GM12878 (cell line): ENCODE results near the gene SLC7A5. TPM values are rescaled to one million over a fixed set of nuclear protein-coding genes. Genes with fewer than 3 reads are reported as not detected.

ENCODE experiments used
- ATAC-seq: fragments of 200-7000 bp; cut with Tn5 transposase; 3 replicates; pipeline ENCODE4 v1.9.1; 2020; ENCODE audit warnings: mild to moderate bottlenecking, moderate library complexity
- BruUV-seq: library from RNA; stranded (reverse); fragments of 400-500 nt; replicated peaks from 2 replicates; lab custom pipeline; 2021; lab: Mats Ljungman, UMichigan
- CTCF ChIA-PET: fragments of 300-600 bp; sonication (Branson Sonifier 250); formaldehyde crosslinking; extraction: SDS; loops from one replicate; lab custom pipeline; 2021; ENCODE audit warnings: inconsistent platforms; lab: Yijun Ruan, JAX
- POLR2A ChIA-PET: fragments of 350-600 bp; formaldehyde crosslinking; extraction: SDS; loops from one replicate; lab custom pipeline; 2021; ENCODE audit warnings: inconsistent platforms; lab: Charles Lee
- RAD21 ChIA-PET: fragments of 300-600 bp; sonication (Branson Sonifier 250); formaldehyde crosslinking; loops from one replicate; lab custom pipeline; 2023; ENCODE audit warnings: antibody characterized with exemption; ENCODE audit not compliant: unreplicated experiment; lab: Charles Lee
- SMC1A ChIA-PET: fragments of 300-600 bp; sonication (Branson Sonifier 250); formaldehyde crosslinking; loops from one replicate; lab custom pipeline; 2023; ENCODE audit not compliant: unreplicated experiment, uncharacterized antibody; lab: Charles Lee
- DNase-seq: peaks from one replicate; pipeline ENCODE4 v3.0.0-alpha.2; 2011; ENCODE audit warnings: low read depth, low spot score
- FAIRE-seq: peaks from 3 replicates; lab custom pipeline; 2011; peaks lifted over from hg19 to GRCh38; lab: Jason Lieb, UNC
- H2AFZ ChIP-seq: 2 replicates; pipeline ENCODE4 v1.6.0; 2011; ENCODE audit warnings: low read depth, low read length, control low read depth; ENCODE audit not compliant: control insufficient read depth
- H3K27ac ChIP-seq: 2 replicates; pipeline ENCODE4 v1.5.1; 2011; ENCODE audit warnings: control low read depth; ENCODE audit not compliant: control insufficient read depth, insufficient read depth
- H3K27me3 ChIP-seq, 2 experiments: replicated peaks in 1 of 2; 2 replicates each; pipeline versions ENCODE4 v1.6.0 to v1.6.1; 2011; ENCODE audit warnings: low read length in 1 of 2; ENCODE audit not compliant: control insufficient read depth in 2 of 2, insufficient read depth in 2 of 2
- H3K36me3 ChIP-seq, 2 experiments: 2 replicates each; pipeline ENCODE4 v1.5.1; 2011; ENCODE audit warnings: low read length in 1 of 2; ENCODE audit not compliant: control insufficient read depth in 2 of 2, insufficient read depth in 2 of 2
- H3K4me1 ChIP-seq: 2 replicates; pipeline ENCODE4 v1.6.1; 2011; ENCODE audit warnings: mild to moderate bottlenecking, low read length, moderate library complexity, mixed read lengths; ENCODE audit not compliant: control insufficient read depth, insufficient read depth
- H3K4me2 ChIP-seq: 2 replicates; pipeline ENCODE4 v1.6.0; 2011; ENCODE audit warnings: control low read depth; ENCODE audit not compliant: control insufficient read depth, insufficient read depth
- H3K4me3 ChIP-seq: fragments of 200-600 bp; sonication (generic); 2 replicates; pipeline ENCODE4 v1.5.1; 2016
- H3K79me2 ChIP-seq: 2 replicates; pipeline ENCODE4 v1.6.0; 2011; ENCODE audit warnings: low read length; ENCODE audit not compliant: control insufficient read depth, insufficient read depth
- H3K9ac ChIP-seq: 2 replicates; pipeline ENCODE4 v1.8.0; 2011; ENCODE audit warnings: low read length, control low read depth, mixed read lengths; ENCODE audit not compliant: control insufficient read depth, insufficient read depth
- H3K9me3 ChIP-seq: replicated peaks from 3 replicates; pipeline ENCODE4 v1.5.1; 2011; ENCODE audit warnings: mild to moderate bottlenecking, low read length; ENCODE audit not compliant: control insufficient read depth, insufficient read depth
- H4K20me1 ChIP-seq: 2 replicates; pipeline ENCODE4 v1.6.0; 2011; ENCODE audit not compliant: control insufficient read depth, insufficient read depth
- ATF2 ChIP-seq: IDR thresholded peaks from 2 replicates; pipeline ENCODE4 v1.6.1; 2012; ENCODE audit warnings: low read length, inconsistent platforms
- ATF7 ChIP-seq: fragments of 450-650 bp; IDR thresholded peaks from 2 replicates; pipeline ENCODE4 v1.6.1; 2016; ENCODE audit warnings: low read depth, mild to moderate bottlenecking
- BMI1 ChIP-seq: fragments of 450-650 bp; IDR thresholded peaks from 2 replicates; pipeline ENCODE4 v1.6.1; 2016; ENCODE audit warnings: mild to moderate bottlenecking, moderate library complexity, borderline replicate concordance
- GATAD2B ChIP-seq: fragments of 450-650 bp; conservative IDR thresholded peaks from 2 replicates; pipeline ENCODE4 v1.6.1; 2017; ENCODE audit warnings: low read depth, mild to moderate bottlenecking, moderate library complexity
- IKZF1 ChIP-seq: fragments of 450-650 bp; conservative IDR thresholded peaks from 2 replicates; pipeline ENCODE4 v1.6.1; 2017; ENCODE audit warnings: antibody characterized with exemption, mild to moderate bottlenecking
- JUNB ChIP-seq: IDR thresholded peaks from 2 replicates; pipeline ENCODE4 v1.6.1; 2016; ENCODE audit warnings: antibody characterized with exemption, mild to moderate bottlenecking
- PBX3 ChIP-seq: IDR thresholded peaks from 2 replicates; pipeline ENCODE4 v1.6.1; 2011; ENCODE audit warnings: mild to moderate bottlenecking, low read depth, low read length, moderate library complexity; ENCODE audit not compliant: insufficient replicate concordance
- POLR2A ChIP-seq: IDR thresholded peaks from 2 replicates; pipeline ENCODE4 v1.6.1; 2011; ENCODE audit warnings: low read depth, mild to moderate bottlenecking, low read length
- SREBF1 ChIP-seq: IDR thresholded peaks from 2 replicates; pipeline ENCODE4 v1.6.1; 2012; ENCODE audit warnings: mild to moderate bottlenecking, low read length
- SRF ChIP-seq, 2 experiments: IDR thresholded peaks; 2 replicates each; pipeline ENCODE4 v1.6.1; 2011; ENCODE audit warnings: low read depth in 2 of 2, low read length in 2 of 2, mild to moderate bottlenecking in 1 of 2, moderate library complexity in 1 of 2
- SUZ12 ChIP-seq: fragments of 200-600 bp; sonication (generic); IDR thresholded peaks from one replicate; pipeline ENCODE4 v1.6.1; 2018; ENCODE audit warnings: antibody characterized with exemption, mild to moderate bottlenecking; ENCODE audit not compliant: unreplicated experiment
- ZNF622 ChIP-seq: fragments of 450-650 bp; IDR thresholded peaks from 2 replicates; pipeline ENCODE4 v1.6.1; 2017; ENCODE audit warnings: mild to moderate bottlenecking, inconsistent platforms
- ZNF687 ChIP-seq: fragments of 450-650 bp; IDR thresholded peaks from 2 replicates; pipeline ENCODE4 v1.6.1; 2017; ENCODE audit warnings: mild to moderate bottlenecking, moderate library complexity
- WGBS: methylation state at CpG from one replicate; pipeline ENCODE4 v1.1.6; 2016; ENCODE audit warnings: low lambda C conversion rate; ENCODE audit not compliant: insufficient replicate concordance, insufficient coverage; ENCODE audit errors: missing lambda C conversion rate; 5-methylcytosine and 5-hydroxymethylcytosine counted together
- in situ Hi-C: fragments of 300-500 bp; cut with MboI; formaldehyde crosslinking; loops from 9 replicates; pipeline ENCODE4 v1.14.3; 2018; ENCODE audit warnings: mixed read lengths
- intact Hi-C: fragments of 100-400 bp; cut with micrococcal nuclease; formaldehyde crosslinking; loops from one replicate; pipeline ENCODE4 v1.14.2; 2022; ENCODE audit not compliant: unreplicated experiment
- polyA plus RNA-seq, 11 experiments: library from polyadenylated mRNA; depleted of rRNA in 4 of 11; unstranded in 6 of 11; stranded (reverse) in 5 of 11; fragments of >200 nt; fragmentation: Nextera tagmentation in 4 of 11; fragmentation: Illumina TruSeq in 1 of 11; extraction: Ambion mirVana in 4 of 11; extraction: Trizol in 1 of 11; gene quantifications; 1 replicate in 1 of 11; 2 replicates in 10 of 11; pipeline versions ENCODE4 v1.2.1 to v1.2.3, GENCODE V29; 2011 to 2016; ENCODE audit warnings: inconsistent platforms in 2 of 11, missing spikeins in 2 of 11, low read depth in 1 of 11
- total RNA-seq, 4 experiments: library from RNA; depleted of rRNA in 3 of 4; stranded (reverse); fragments of >200 nt in 3 of 4; fragmentation: Illumina TruSeq in 1 of 4; extraction: Trizol in 1 of 4; gene quantifications; 2 replicates each; pipeline versions ENCODE4 v1.2.1 to v1.2.3, GENCODE V29; 2013 to 2021
- TF ChIP-seq, protein P1 (sequence below): fragments of 450-650 bp; IDR thresholded peaks from 2 replicates; pipeline ENCODE4 v1.6.1; 2014; ENCODE audit warnings: mild to moderate bottlenecking

Gene SLC7A5
- total and polyA plus RNA-seq, 10 of the 15 experiments (the other 5 are each of a cell fraction or from before 2014, with no cell fraction given): 2.3 to 101 (median 35.8) TPM

GRCh38 chr16:87850009-87851006 lies 19.0 kb downstream of the SLC7A5 start:
- no peak for DNase-seq
- H3K4me1 ChIP-seq: peaks cover 20% of the 10 kb centered on the region
- no peaks in the 10 kb centered on the region for H3K27me3 ChIP-seq
- H3K9ac ChIP-seq: no peak overlapping the region
- peak; percentile 83 for FAIRE-seq
- H3K4me3 ChIP-seq: no peak overlapping the region
- ATAC-seq: peak; percentile 67
- SMC1A ChIA-PET: interaction anchor here (0.7 to 7.4 kb wide), 10 partner anchors 10 to 98 kb away, joined by 3 to 122 read pairs (median 7); partner anchors contain the start of gene SLC7A5
- CTCF ChIA-PET: interaction anchor here (0.6 to 9.8 kb wide), 38 partner anchors 11 to 585 kb away, joined by 3 to 213 read pairs (median 4); partner anchors contain the start of genes BANP and SLC7A5
- in situ Hi-C loops: loop anchor here (5.0 kb wide), 1 partner anchor 73 kb away; no protein-coding TSS in a partner anchor
- no peaks in the 10 kb centered on the region for H3K9me3 ChIP-seq
- H3K79me2 ChIP-seq: peaks cover 32% of the 10 kb centered on the region
- RAD21 ChIA-PET: interaction anchor here (0.7 to 5.5 kb wide), 11 partner anchors 10 to 101 kb away, joined by 3 to 102 read pairs (median 8); partner anchors contain the start of genes BANP and SLC7A5
- no peak overlapping the region for H3K4me2 ChIP-seq
- 26% methylated on average over 25 of the region's 25 CpGs for WGBS
- no peaks in the 10 kb centered on the region; the same call in 1 of the 2 replicates for H4K20me1 ChIP-seq
- H3K36me3 ChIP-seq: peaks cover 21 to 58% of the 10 kb centered on the region in 2 experiments
- H3K27ac ChIP-seq: peak overlapping the region; percentile 10; the same call in 1 of the 2 replicates
- H2AFZ ChIP-seq: no peak overlapping the region
- BruUV-seq: no TSS peak
- POLR2A ChIA-PET: interaction anchor here (0.5 to 1.5 kb wide), 4 partner anchors 16 to 643 kb away, joined by 3 to 7 read pairs (median 4); no protein-coding TSS in a partner anchor
- intact Hi-C loops: loop anchor here (1.0 to 5.0 kb wide), 4 partner anchors 21 to 73 kb away; no protein-coding TSS in a partner anchor
- TF ChIP-seq PBX3 (no peak), ZNF687 (no peak), ZNF622 (no peak), JUNB (no peak), SRF (IDR thresholded peaks at IDR 0.05; ENCODE audit: low read depth in 2 of 2, low read length in 2 of 2) (no peak), BMI1 (no peak), IKZF1 (0 out of 2 replicates have a peak, but pooled peaks have one; percentile 21), SUZ12 (no peak), SREBF1 (no peak), ATF7 (no peak), ATF2 (no peak), GATAD2B (peak; percentile 24; the same call in 1 of the 2 replicates), POLR2A (peak; percentile 65)
- TF ChIP-seq, protein P1, sequence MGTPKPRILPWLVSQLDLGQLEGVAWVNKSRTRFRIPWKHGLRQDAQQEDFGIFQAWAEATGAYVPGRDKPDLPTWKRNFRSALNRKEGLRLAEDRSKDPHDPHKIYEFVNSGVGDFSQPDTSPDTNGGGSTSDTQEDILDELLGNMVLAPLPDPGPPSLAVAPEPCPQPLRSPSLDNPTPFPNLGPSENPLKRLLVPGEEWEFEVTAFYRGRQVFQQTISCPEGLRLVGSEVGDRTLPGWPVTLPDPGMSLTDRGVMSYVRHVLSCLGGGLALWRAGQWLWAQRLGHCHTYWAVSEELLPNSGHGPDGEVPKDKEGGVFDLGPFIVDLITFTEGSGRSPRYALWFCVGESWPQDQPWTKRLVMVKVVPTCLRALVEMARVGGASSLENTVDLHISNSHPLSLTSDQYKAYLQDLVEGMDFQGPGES: no peak
